Mucosa of gallbladder (tissue), 1 donor: ENCODE results near the gene SNRPB. TPM values are rescaled to one million over a fixed set of nuclear protein-coding genes. Genes with fewer than 3 reads are reported as not detected.

Experiments used
- DNase-seq: peaks from one replicate; pipeline ENCODE4 v3.0.0-alpha.2; 2020; ENCODE audit warnings: low spot score
- total RNA-seq: library from RNA; stranded (reverse); gene quantifications from one replicate; pipeline ENCODE4 v1.2.1, GENCODE V29; 2021
- donor health status: DM: no; HTN: no; CAD: no.

Gene SNRPB
- total RNA-seq, 1 donor from 2014 or later = 85.8 TPM

DNA sequence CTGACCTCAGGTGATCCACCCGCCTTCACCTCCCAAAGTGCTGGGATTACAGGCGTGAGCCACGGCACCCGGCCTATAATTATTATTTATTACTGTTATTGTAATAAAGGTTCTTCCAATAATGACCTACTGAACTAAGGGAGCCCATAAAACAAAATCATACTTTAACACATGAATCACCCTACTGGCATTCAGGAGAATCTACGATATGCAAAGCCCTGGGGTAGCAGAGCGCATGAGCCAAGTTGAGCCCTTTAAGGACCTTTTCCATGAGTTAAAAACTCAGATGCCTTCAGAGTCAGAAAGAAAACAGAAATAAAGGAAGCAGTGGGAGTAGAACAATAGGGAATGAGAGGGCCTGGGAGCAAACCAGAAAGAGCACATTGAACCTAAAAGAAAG lies 41.5 kb downstream of the SNRPB start:
- no peak for DNase-seq

DNA sequence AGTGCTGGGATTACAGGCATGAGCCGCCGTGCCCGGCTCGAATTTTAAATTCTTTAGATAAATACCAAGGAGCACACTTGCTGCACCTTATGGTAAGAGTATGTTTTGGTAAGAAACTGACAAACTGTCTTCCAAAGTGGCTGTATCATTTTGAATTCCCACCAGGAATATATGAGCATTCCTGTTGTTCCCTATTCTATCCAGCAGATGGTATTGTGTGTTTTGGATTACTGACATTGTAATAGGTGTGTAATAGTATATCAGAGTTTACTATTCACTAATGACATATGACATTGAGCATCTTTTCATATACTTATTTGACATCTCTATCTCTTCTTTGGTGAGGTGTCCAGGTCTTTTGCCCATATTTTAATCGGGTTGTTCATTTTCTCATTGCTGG lies 49.3 kb downstream of the SNRPB start:
- DNase-seq = no peak

DNA sequence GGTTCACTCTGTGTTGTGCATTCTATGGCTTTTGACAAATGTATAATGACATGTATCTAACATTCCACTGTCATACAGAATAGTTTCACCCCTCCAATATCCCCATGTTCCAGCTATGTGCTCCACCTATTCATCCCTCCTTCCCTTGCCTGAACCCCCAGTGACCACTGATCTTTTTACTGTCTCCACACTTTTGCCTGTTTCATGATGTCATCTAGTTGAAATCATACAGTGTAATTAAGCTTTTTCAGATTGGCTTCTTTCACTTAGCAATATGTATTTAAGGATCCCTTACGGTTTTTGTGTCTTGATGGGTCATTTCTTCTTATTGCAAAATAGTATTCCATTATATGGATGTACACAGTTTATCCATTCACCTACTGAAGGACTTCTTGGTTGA lies 50.1 kb downstream of the SNRPB start:
- no peak for DNase-seq

DNA sequence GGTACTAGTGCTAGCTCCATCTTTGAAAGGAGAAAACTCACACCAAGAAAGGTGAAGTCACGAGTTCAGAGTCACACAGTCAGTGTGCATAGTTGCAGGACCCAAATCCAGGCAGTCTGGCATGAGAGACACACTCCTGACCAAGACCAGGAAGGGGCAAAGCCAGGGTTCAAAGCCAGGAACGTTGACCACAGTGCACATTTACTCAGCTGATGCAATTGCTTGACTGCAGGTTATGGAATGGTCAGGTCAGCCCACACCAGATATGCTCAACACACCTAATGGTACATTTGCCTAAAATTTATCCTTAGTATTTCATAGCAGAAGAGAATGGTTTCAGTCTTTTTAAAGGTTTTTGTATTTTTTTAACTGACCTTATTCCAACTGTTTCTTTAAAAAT lies 52.2 kb downstream of the SNRPB start:
- no peak for DNase-seq

DNA sequence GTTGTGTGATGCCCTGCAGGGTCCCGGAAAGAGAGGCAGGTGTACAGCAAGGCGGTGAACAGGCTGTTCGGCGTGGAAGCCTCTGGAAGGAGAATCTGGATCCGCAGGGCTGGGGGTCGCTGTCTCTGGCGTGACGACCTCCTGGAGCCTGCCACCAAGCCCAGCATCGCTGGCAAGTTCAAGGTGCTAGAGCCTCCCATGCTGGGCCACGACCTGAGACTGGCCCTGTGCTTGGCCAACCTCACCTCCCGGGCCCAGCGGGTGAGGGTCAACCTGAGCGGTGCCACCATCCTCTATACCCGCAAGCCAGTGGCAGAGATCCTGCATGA lies 53.4 kb downstream of the SNRPB start:
- no peak for DNase-seq

DNA sequence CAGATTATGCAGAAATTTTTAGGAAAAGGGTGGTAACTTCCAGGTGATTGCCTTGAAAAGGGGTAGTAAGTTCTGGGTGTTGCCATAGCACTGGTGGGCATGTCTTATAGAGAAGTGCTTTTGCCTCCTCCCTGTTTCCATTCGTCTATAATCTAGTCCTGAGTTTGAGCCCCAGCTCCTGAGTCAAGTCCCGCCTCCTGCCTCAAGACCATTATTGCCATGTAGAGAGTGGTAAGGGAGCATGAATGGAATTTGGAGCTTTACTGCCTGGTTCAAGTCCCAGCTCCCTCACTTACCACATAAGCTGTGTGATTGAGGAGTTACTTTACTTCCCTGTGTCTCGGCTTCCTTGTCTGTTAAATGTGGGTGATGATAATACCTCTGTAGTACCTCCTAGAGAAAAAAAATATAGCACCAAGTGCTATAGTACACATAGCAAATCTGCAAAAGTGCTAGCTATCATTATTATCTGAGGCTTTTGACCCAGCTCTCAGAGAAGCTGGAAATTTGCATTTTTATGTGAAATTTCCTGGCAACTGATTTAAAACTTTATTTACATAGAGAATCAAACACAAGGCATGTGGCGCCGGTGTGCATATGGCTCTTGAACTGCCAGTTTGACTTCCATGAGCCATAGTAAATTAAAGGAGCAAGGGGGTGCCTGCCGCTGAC lies 53.9 kb downstream of the SNRPB start:
- no peak for DNase-seq

Other genes with a start within 250 kb of the SNRPB start
- gene TGM3, start 174.8 kb downstream of the SNRPB start, total RNA-seq = 1.4 TPM
- gene TGM6, start 89.9 kb downstream of the SNRPB start, total RNA-seq = not detected
- gene ZNF343, start 38.1 kb upstream of the SNRPB start, total RNA-seq = 12.3 TPM
- gene TMC2, start 65.8 kb upstream of the SNRPB start, total RNA-seq = 0.12 TPM
- gene NOP56, start 181.8 kb upstream of the SNRPB start, total RNA-seq = 82.9 TPM
- 81.0 TPM for gene IDH3B, start 193.4 kb upstream of the SNRPB start, total RNA-seq
- gene EBF4, start 222.0 kb upstream of the SNRPB start, total RNA-seq = 12.7 TPM